ENCODE data around the gene SYT17.

GRCh38 chr16:19289811-19290485 is 121.9 kb downstream of the SYT17 start:
- TF ChIP-seq CTCF (optimal IDR thresholded peaks at IDR 0.05 in 1 of 3, IDR thresholded peaks at IDR 0.05 in 1 of 3, conservative IDR thresholded peaks at IDR 0.05 in 1 of 3; ENCODE audit: extremely low read depth in 1 of 3, insufficient read depth in 2 of 3, low read length in 3 of 3) (no peak), EZH2 (IDR thresholded peaks at IDR 0.05; ENCODE audit: low read length) (no peak)
